Transverse colon (tissue), 4 donors: ENCODE data around the gene CIRBP. TPM values are rescaled to one million over a fixed set of nuclear protein-coding genes. Genes with fewer than 3 reads are reported as not detected.
"Not testable (repeated sequence)": the region's sequence is repeated elsewhere in the genome, so short reads cannot be mapped to it uniquely, and the experiment has no call there.

Source experiments
- DNase-seq: peaks from one replicate; pipeline ENCODE4 v3.0.0-alpha.2; 2019
- H3K27ac ChIP-seq, 4 donors: fragments of 200-600 bp; sonication (generic); 2 replicates each; pipeline ENCODE4 v1.5.1; 2016 to 2018; ENCODE audit warnings: inconsistent platforms in 4 of 4
- H3K27me3 ChIP-seq: fragments of 200-600 bp; sonication (generic); 2 replicates; pipeline ENCODE4 v1.5.1; 2017; ENCODE audit warnings: inconsistent platforms
- H3K36me3 ChIP-seq, 4 donors: fragments of 200-600 bp; sonication (generic); 2 replicates each; pipeline ENCODE4 v1.5.1; 2017 to 2019; ENCODE audit warnings: inconsistent platforms in 4 of 4
- H3K4me1 ChIP-seq, 4 donors: fragments of 200-600 bp; sonication (generic); 2 replicates each; pipeline ENCODE4 v1.5.1; 2017 to 2020; ENCODE audit warnings: inconsistent platforms in 4 of 4
- H3K4me3 ChIP-seq, 4 donors: fragments of 200-600 bp; sonication (generic); 1 replicate in 1 of 4; 2 replicates in 3 of 4; pipeline versions ENCODE4 v1.5.1 to v1.6.1; 2017 to 2019; ENCODE audit warnings: inconsistent platforms in 4 of 4
- H3K9me3 ChIP-seq, 2 donors: fragments of 200-600 bp; sonication (generic); 2 replicates each; pipeline ENCODE4 v1.5.1; 2017 to 2019; ENCODE audit warnings: inconsistent platforms in 2 of 2
- EP300 ChIP-seq: sonication (generic); formaldehyde crosslinking; IDR thresholded peaks from one replicate; pipeline ENCODE4 v1.6.1; 2017; ENCODE audit warnings: antibody characterized with exemption, low read depth
- POLR2A ChIP-seq: fragments of 450-650 bp; IDR thresholded peaks from one replicate; pipeline ENCODE4 v1.6.1; 2016; ENCODE audit warnings: antibody characterized with exemption, mild to moderate bottlenecking, moderate library complexity
- POLR2AphosphoS5 ChIP-seq, 3 donors: sonication (generic); formaldehyde crosslinking; IDR thresholded peaks; one replicate each; pipeline ENCODE4 v1.6.1; 2016; ENCODE audit warnings: antibody characterized with exemption in 3 of 3
- WGBS, 2 donors: methylation state at CpG; one replicate each; pipeline ENCODE4 v1.1.5; 2018; ENCODE audit warnings: low coverage in 1 of 2; 5-methylcytosine and 5-hydroxymethylcytosine counted together
- in situ Hi-C, 4 donors: fragments of 200-750 bp; cut with MboI; loops; one replicate each; pipeline versions ENCODE4 v1.15.0 to v1.15.1; 2017; ENCODE audit warnings: low sequenced_read_pairs in 3 of 4, low pct_ligation_motif_present in 1 of 4, low pct_unique_long_range_greater_than_20kb in 1 of 4
- intact Hi-C: fragments of 100-400 bp; cut with DNase I; formaldehyde crosslinking; loops from one replicate; pipeline ENCODE4 v1.15.1; 2023; ENCODE audit warnings: low total_unique reads
- total RNA-seq, 4 donors: library from RNA; depleted of rRNA; stranded (reverse); fragments of >200 nt; gene quantifications; one replicate each; pipeline ENCODE4 v1.1.0, GENCODE V29; 2016
- TF ChIP-seq, protein P1 (sequence below), 5 experiments: fragments of 200-600 bp in 3 of 5; fragments of 450-650 bp in 2 of 5; sonication (generic) in 3 of 5; IDR thresholded peaks; 1 replicate in 2 of 5; 2 replicates in 3 of 5; pipeline ENCODE4 v1.5.1; 2016 to 2017; ENCODE audit warnings: antibody characterized with exemption in 5 of 5, inconsistent platforms in 3 of 5, mild to moderate bottlenecking in 2 of 5, moderate library complexity in 1 of 5

The CIRBP gene
- total RNA-seq, 4 donors from 2014 or later = 431 to 488 (median 460) TPM

DNA sequence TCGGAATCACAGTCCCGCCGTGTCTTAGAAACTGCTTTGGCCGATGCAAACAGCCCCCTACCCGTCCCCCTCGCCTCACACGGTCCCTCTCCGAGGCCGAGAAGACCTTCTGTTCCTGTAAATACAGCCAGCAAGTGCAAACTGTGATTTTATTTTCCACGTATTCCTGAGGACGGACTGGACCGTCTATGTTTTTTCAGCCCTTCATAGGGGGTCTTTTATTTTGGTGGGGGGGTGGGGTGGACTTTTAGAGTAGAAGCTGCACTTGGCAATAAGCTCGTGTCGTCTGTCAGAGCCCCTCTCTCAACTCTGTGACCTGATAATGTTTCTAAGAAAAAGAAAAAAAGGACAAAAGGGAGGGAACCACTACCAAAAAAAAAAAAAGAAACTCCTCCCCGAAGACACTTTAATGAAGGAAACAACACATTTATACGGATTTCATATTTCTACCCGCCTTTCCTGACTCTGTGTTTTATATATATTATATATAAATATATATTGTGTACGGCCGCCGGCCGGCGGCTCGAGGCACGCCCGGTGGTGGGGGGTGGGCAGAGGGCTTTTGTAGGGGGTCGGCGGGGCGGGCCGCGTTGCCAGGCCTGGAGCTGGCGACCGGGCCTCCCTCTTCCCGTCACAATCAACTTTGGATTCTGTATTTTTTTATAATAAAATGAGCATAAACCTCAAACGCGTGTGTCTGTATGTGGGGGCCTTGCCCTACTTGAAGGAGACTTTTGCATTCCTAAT is 31.8 kb downstream of the CIRBP start:
- in situ Hi-C loops (no loop called here), intact Hi-C loops (no loop called here)
- Histone ChIP-seq H3K9me3 (no peaks in the 10 kb centered on the region), H3K36me3 (no peaks in the 10 kb centered on the region), H3K27ac (no peak overlapping the region), H3K27me3 (no peaks in the 10 kb centered on the region), H3K4me1 (peaks cover 0 to 12% (median 9%) of the 10 kb centered on the region in 4 donors), H3K4me3 (no peak overlapping the region)
- 84 to 86% methylated on average over 24 to 35 of the region's 35 CpGs for WGBS, 2 donors
- DNase-seq = no peak
- TF ChIP-seq POLR2AphosphoS5 (IDR thresholded peaks at IDR 0.05) (no peak), POLR2A (no peak), EP300 (no peak)
- TF ChIP-seq, protein P1, sequence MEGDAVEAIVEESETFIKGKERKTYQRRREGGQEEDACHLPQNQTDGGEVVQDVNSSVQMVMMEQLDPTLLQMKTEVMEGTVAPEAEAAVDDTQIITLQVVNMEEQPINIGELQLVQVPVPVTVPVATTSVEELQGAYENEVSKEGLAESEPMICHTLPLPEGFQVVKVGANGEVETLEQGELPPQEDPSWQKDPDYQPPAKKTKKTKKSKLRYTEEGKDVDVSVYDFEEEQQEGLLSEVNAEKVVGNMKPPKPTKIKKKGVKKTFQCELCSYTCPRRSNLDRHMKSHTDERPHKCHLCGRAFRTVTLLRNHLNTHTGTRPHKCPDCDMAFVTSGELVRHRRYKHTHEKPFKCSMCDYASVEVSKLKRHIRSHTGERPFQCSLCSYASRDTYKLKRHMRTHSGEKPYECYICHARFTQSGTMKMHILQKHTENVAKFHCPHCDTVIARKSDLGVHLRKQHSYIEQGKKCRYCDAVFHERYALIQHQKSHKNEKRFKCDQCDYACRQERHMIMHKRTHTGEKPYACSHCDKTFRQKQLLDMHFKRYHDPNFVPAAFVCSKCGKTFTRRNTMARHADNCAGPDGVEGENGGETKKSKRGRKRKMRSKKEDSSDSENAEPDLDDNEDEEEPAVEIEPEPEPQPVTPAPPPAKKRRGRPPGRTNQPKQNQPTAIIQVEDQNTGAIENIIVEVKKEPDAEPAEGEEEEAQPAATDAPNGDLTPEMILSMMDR (IDR thresholded peaks at IDR 0.05) = no peak

DNA sequence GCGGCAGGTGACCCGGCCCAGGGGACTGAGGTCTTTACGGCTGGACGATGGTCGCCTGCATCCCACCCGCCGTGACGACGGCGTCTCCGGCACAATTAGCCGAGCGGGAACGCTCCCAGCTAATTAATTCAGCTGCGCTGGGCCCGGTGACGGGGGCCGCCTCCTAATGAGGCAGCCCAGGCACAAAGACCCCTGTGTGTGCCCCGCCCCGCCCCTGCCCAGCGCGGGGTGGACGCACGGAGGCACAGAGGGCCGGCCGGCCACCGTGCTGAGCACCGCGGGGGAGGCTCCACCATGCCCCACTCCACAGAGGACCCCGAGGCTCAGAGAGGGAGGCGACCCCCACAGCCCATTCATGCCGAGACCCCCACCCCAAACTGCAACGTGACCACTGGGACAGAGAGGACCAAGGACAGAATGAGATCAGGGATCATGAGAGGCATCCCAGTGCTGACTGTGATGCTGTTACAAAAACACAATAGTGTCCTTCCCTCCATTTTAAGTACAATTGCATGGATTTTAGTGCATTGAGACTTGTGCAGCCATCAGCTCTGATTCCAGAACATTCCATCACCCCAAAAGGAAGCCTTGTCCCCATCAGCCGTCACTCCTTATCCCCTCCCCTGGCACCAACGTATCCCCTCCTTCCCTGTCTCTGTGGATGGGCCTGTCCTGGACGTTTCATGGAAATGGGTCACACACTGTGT is 33.6 kb downstream of the CIRBP start:
- no peak for DNase-seq
- Histone ChIP-seq H3K27ac (no peak overlapping the region), H3K4me1 (peaks cover 0 to 12% (median 9%) of the 10 kb centered on the region in 4 donors), H3K9me3 (no peaks in the 10 kb centered on the region), H3K36me3 (no peaks in the 10 kb centered on the region), H3K27me3 (no peaks in the 10 kb centered on the region), H3K4me3 (no peak overlapping the region)
- in situ Hi-C loops (no loop called here), intact Hi-C loops (no loop called here)
- 61 to 78% methylated on average over 3 to 25 of the region's 36 CpGs for WGBS, 2 donors
- TF ChIP-seq, protein P1 (IDR thresholded peaks at IDR 0.05) = no peak
- no peak for TF ChIP-seq POLR2AphosphoS5 (IDR thresholded peaks at IDR 0.05)
- TF ChIP-seq POLR2A = no peak
- no peak for TF ChIP-seq EP300

DNA sequence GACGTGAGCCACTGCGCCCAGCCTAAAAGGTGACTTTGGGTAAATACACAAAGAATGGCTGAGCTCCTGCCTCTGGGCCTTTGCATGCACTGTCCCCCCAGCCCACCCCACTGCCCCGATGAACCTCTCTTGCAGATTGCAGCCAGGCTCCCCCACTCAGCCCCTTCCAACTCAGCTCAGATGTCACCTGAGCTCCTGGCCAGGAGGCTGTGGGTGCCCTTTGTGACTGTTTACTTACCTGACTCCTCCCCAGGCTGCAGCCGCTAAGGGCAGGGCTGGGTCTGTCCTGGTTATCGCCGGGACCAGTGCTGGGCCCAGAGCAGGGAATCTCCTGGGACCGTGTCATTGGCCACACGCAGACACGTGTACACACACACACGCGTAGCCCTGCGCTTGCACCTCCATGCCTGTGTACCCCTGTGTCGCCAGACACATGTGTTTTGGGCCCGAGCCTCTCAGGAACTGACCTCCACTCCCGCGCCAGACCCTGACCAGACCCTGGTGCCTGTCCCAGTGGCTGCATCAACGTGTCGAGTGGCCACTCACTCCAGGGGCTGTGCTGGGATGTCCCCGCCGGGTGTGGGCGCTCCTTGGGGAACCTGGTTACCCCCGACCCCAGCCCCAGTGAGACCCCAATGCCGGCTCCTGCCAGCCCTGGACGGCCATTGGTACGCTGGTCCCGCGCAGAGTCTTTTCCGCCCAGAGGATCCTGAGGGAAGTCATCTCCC is 35.2 kb downstream of the CIRBP start:
- intact Hi-C loops = no loop called here
- Histone ChIP-seq H3K4me1 (peaks cover 0 to 12% (median 9%) of the 10 kb centered on the region in 4 donors), H3K9me3 (no peaks in the 10 kb centered on the region), H3K27me3 (peaks cover 5% of the 10 kb centered on the region), H3K27ac (peak overlapping the region in 3 of 4 donors; percentile 16 to 52 (median 32)), H3K4me3 (no peak overlapping the region), H3K36me3 (no peaks in the 10 kb centered on the region)
- WGBS, 2 donors = 88% methylated on average over 19 of the region's 28 CpGs; no CpG with 5 or more reads in 1 of the 2 donors
- in situ Hi-C loops = no loop called here
- peak; percentile 71 for DNase-seq
- TF ChIP-seq POLR2A (no peak), POLR2AphosphoS5 (IDR thresholded peaks at IDR 0.05) (peak in 1 of 3 donors; percentile 12)

DNA sequence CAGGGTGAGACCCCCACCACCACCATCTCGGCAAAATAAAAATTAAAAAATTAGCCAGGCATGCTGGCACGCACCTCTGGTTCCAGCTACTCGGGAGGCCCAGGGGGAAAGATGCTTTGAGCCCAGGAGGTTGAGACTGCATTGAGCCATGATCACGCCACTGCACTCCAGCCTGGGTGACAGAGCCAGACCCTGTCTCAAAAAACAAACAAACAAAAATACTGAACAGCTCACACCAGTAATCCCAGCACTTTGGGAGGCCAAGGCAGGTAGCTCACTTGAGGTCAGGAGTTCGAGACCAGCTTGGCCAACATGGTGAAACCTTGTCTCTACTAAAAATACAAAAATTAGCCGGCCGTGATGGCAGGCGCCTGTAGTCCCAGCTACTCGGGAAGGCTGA is 36.2 kb downstream of the CIRBP start:
- in situ Hi-C loops, H3K27ac ChIP-seq, H3K36me3 ChIP-seq, H3K4me3 ChIP-seq, DNase-seq, intact Hi-C loops, H3K9me3 ChIP-seq: not testable (repeated sequence)
- Histone ChIP-seq H3K27me3 (peaks cover 12% of the 10 kb centered on the region), H3K4me1 (peaks cover 0 to 12% (median 9%) of the 10 kb centered on the region in 4 donors)
- 77 to 90% methylated on average over 3 to 9 of the region's 9 CpGs for WGBS, 2 donors

DNA sequence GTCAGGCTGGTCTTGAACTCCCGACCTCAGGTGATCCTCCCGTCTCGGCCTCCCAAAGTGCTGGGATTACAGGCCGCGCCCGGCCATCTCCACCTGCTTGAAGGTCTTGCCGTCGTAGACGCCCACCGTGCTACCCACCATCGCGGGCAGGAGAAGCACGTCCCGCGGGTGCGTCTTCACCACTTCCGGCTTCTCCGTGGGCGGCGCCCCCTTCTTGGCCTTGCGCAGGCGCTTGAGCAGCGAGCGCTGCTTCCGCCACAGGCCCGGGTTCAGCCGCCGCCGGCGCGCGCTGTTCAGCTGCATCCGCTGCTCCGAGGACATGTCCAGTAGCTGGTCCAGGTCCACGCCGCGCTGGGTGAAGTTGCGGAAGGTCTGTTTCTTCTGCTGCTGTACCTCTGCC is 38.2 kb downstream of the CIRBP start:
- intact Hi-C loops = no loop called here
- Histone ChIP-seq H3K4me3 (no peak overlapping the region), H3K27ac (no peak overlapping the region), H3K9me3 (no peaks in the 10 kb centered on the region), H3K27me3 (peaks cover 19% of the 10 kb centered on the region), H3K36me3 (no peaks in the 10 kb centered on the region), H3K4me1 (peaks cover 0 to 12% (median 9%) of the 10 kb centered on the region in 4 donors)
- WGBS, 2 donors = 89% methylated on average over 36 of the region's 38 CpGs; no CpG with 5 or more reads in 1 of the 2 donors
- no peak for DNase-seq
- TF ChIP-seq POLR2AphosphoS5 (IDR thresholded peaks at IDR 0.05) = no peak
- no peak for TF ChIP-seq EP300
- TF ChIP-seq POLR2A = no peak
- TF ChIP-seq, protein P1 (IDR thresholded peaks at IDR 0.05) = no peak
- in situ Hi-C loops = no loop called here
